IPS-15b (cell line): ENCODE measurements around the gene HELZ2.

Source experiments
- H3K27me3 ChIP-seq: one replicate; pipeline ENCODE4 v1.6.1; 2013; ENCODE audit warnings: low read length; ENCODE audit not compliant: control insufficient read depth, insufficient read depth
- H3K36me3 ChIP-seq: one replicate; pipeline ENCODE4 v1.6.1; 2013; ENCODE audit warnings: low read length; ENCODE audit not compliant: control insufficient read depth, insufficient read depth
- H3K4me1 ChIP-seq: one replicate; pipeline ENCODE4 v1.6.1; 2013; ENCODE audit warnings: mild to moderate bottlenecking, low read length; ENCODE audit not compliant: control insufficient read depth, insufficient read depth
- H3K4me3 ChIP-seq: one replicate; pipeline ENCODE4 v1.5.1; 2013; ENCODE audit warnings: low read depth, low read length
- H3K9ac ChIP-seq: one replicate; pipeline ENCODE4 v1.6.1; 2013; ENCODE audit warnings: low read depth, mild to moderate bottlenecking, low read length
- H3K9me3 ChIP-seq: one replicate; pipeline ENCODE4 v1.6.1; 2013; ENCODE audit warnings: mild to moderate bottlenecking, low read length; ENCODE audit not compliant: control insufficient read depth, insufficient read depth

Gene HELZ2

GRCh38 chr20:63542031-63542559, 31.9 kb downstream of the HELZ2 start:
- Histone ChIP-seq H3K4me1 (no peaks in the 10 kb centered on the region), H3K9ac (no peak overlapping the region), H3K4me3 (no peak overlapping the region), H3K36me3 (no peaks in the 10 kb centered on the region), H3K27me3 (no peaks in the 10 kb centered on the region), H3K9me3 (no peaks in the 10 kb centered on the region)

GRCh38 chr20:63541371-63541770, 32.7 kb downstream of the HELZ2 start:
- Histone ChIP-seq H3K36me3 (no peaks in the 10 kb centered on the region), H3K4me1 (no peaks in the 10 kb centered on the region), H3K9ac (no peak overlapping the region), H3K27me3 (no peaks in the 10 kb centered on the region), H3K9me3 (no peaks in the 10 kb centered on the region), H3K4me3 (no peak overlapping the region)

GRCh38 chr20:63540417-63541186, 33.4 kb downstream of the HELZ2 start:
- Histone ChIP-seq H3K4me3 (no peak overlapping the region), H3K4me1 (no peaks in the 10 kb centered on the region), H3K9me3 (no peaks in the 10 kb centered on the region), H3K36me3 (no peaks in the 10 kb centered on the region), H3K27me3 (no peaks in the 10 kb centered on the region), H3K9ac (no peak overlapping the region)

- H3K9ac ChIP-seq, result no peak overlapping the region
- H3K27me3 ChIP-seq, result no peaks in the 10 kb centered on the region
- H3K4me1 ChIP-seq, result no peaks in the 10 kb centered on the region
- H3K36me3 ChIP-seq, result no peaks in the 10 kb centered on the region
- H3K4me3 ChIP-seq, result no peak overlapping the region
- no peaks in the 10 kb centered on the region for H3K9me3 ChIP-seq
These were observed 34.3 kb downstream of the HELZ2 start for GRCh38 chr20:63539441-63540370.

- Histone ChIP-seq H3K27me3 (no peaks in the 10 kb centered on the region), H3K9me3 (no peaks in the 10 kb centered on the region), H3K9ac (no peak overlapping the region), H3K4me3 (no peak overlapping the region), H3K36me3 (no peaks in the 10 kb centered on the region), H3K4me1 (no peaks in the 10 kb centered on the region)
These were observed 35.0 kb downstream of the HELZ2 start for GRCh38 chr20:63539092-63539430.

- H3K9ac ChIP-seq, result no peak overlapping the region
- no peaks in the 10 kb centered on the region for H3K27me3 ChIP-seq
- no peaks in the 10 kb centered on the region for H3K36me3 ChIP-seq
- H3K4me3 ChIP-seq, result peak overlapping the region; percentile 27
- H3K9me3 ChIP-seq, result no peaks in the 10 kb centered on the region
- no peaks in the 10 kb centered on the region for H3K4me1 ChIP-seq
These were observed 35.6 kb downstream of the HELZ2 start for GRCh38 chr20:63538204-63539091.

- Histone ChIP-seq H3K9ac (no peak overlapping the region), H3K27me3 (no peaks in the 10 kb centered on the region)
These were observed 36.4 kb downstream of the HELZ2 start for GRCh38 chr20:63537525-63538203.

GRCh38 chr20:63536997-63537524, 37.0 kb downstream of the HELZ2 start, which contains the start of gene PTK6:
Gene PTK6, minus strand, starts transcription at chr20:63537376. Its CDS starts 62 bp downstream, at chr20:63537314.
- H3K9me3 ChIP-seq, result no peaks in the 10 kb centered on the region
- H3K9ac ChIP-seq, result no peak within 1 kb of the TSS
- no peaks in the 10 kb centered on the region for H3K27me3 ChIP-seq
- no peaks in the 10 kb centered on the region for H3K36me3 ChIP-seq
- H3K4me1 ChIP-seq, result no peaks in the 10 kb centered on the region
- H3K4me3 ChIP-seq, result peak within 1 kb of the TSS; percentile 27

More at GRCh38 chr20:63537525-63538203, 36.4 kb downstream of the HELZ2 start:
- Histone ChIP-seq H3K36me3 (no peaks in the 10 kb centered on the region), H3K9me3 (no peaks in the 10 kb centered on the region), H3K4me1 (no peaks in the 10 kb centered on the region), H3K4me3 (peak overlapping the region; percentile 27)

GRCh38 chr20:63536241-63536977, 37.6 kb downstream of the HELZ2 start:
- Histone ChIP-seq H3K9me3 (no peaks in the 10 kb centered on the region), H3K4me1 (no peaks in the 10 kb centered on the region), H3K36me3 (no peaks in the 10 kb centered on the region), H3K4me3 (no peak overlapping the region), H3K9ac (no peak overlapping the region), H3K27me3 (no peaks in the 10 kb centered on the region)
